Stimulated activated CD4-positive, alpha-beta T cell treated with anti-CD3 and anti-CD28 coated beads, Interleukin-15, amount 100 ng/mL, for 24 hours (primary cell): Measurements from ENCODE around the gene NSUN5.
"Not testable (repeated sequence)": the region's sequence is repeated elsewhere in the genome, so short reads cannot be mapped to it uniquely, and the experiment has no call there.

Experiments
- DNase-seq: peaks from one replicate; pipeline ENCODE4 v3.0.0-alpha.2; 2020

NSUN5 gene

DNA sequence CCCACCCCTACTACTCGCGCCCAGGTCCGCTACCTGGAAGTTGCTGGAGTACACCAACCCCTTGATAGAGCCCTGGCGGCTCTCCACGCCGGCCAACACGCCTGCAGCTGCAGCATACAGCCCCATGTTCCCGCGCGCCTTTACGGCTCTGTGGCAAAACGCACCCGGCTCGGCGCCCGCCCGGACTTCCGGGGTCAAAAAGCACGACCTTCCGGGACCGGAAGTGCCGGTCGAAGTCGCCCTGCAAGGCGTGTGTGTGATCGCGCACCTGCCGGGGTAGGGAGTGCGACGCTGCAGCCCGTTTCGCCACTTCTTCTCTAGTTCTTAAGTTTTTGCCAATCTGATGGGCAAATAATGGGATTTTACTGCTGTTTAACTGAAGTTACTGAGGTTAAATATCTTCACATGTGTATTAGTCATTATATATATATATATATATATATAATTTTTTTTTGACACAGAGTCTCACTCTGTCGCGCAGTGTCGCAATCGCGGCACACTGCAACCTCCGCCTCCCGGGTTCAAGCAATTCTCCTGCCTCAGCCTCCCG lies at the start of gene NSUN5:
Gene NSUN5, minus strand, starts transcription at position 162 of the 550 bp plus-strand sequence. Its CDS starts 36 bp downstream, at position 126.
- DNase-seq, result peak; percentile 96

GRCh38 chr7:73356159-73356558 lies 47.5 kb upstream of the NSUN5 start:
- no peak for DNase-seq

- no peak for DNase-seq
These were observed 46.2 kb upstream of the NSUN5 start for GRCh38 chr7:73354821-73355220.

GRCh38 chr7:73354196-73354595 lies 45.6 kb upstream of the NSUN5 start:
- DNase-seq, result no peak

DNA sequence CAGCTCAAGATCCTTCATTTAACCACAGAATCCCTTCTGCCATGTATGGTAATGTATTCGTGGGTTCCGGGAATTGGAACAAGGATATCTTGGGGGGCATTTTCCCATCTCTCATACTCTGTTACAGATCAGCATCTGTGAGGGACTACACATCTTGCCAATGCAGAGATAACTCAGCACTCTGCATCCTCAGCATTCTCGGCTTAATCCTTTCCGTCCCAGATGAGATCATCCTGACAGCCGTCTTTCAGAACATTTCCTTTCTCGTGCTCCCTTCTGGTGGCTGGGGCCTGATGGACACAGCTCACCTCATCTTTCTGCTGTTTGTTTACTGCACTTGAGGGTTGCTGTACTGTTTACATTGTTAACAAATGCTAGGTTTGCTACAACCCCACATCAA lies 44.6 kb upstream of the NSUN5 start:
- no peak for DNase-seq

- DNase-seq, result no peak
These were observed 44.2 kb upstream of the NSUN5 start for GRCh38 chr7:73352784-73353183.

DNA sequence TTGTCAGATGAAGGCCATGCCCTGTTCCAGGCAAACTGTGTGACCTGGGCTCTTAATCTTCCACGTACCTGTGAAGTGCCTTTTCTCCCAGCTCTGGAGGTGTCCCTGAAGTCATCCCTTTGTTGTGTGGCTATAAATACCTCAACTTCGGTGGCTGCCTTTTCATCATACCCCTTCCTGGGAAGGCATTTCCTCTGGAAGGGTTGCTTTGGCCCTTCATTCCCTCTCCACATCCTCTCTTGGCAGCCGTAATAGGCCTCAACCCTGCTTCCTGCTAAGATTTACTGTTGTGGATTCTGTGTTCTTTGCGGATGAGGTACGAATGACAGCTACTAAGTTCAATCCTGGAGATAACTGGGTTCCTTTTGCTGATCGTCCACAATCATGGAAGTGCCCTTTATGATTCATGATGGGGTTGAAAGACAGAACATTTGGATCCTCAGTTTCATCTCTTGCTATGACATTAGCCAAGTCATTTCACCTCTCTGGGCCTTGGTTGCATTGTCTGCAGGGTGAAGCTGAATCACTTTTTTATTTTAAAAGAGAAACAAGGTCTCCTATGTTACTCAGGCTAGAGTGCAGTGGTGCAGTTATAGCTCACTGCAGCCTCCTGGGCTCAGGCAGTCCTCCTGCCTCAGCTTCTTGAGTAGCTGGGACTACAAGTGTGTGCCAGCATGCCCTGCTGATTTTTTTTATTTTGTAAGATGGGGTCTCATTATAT lies 43.0 kb upstream of the NSUN5 start:
- no peak for DNase-seq

DNA sequence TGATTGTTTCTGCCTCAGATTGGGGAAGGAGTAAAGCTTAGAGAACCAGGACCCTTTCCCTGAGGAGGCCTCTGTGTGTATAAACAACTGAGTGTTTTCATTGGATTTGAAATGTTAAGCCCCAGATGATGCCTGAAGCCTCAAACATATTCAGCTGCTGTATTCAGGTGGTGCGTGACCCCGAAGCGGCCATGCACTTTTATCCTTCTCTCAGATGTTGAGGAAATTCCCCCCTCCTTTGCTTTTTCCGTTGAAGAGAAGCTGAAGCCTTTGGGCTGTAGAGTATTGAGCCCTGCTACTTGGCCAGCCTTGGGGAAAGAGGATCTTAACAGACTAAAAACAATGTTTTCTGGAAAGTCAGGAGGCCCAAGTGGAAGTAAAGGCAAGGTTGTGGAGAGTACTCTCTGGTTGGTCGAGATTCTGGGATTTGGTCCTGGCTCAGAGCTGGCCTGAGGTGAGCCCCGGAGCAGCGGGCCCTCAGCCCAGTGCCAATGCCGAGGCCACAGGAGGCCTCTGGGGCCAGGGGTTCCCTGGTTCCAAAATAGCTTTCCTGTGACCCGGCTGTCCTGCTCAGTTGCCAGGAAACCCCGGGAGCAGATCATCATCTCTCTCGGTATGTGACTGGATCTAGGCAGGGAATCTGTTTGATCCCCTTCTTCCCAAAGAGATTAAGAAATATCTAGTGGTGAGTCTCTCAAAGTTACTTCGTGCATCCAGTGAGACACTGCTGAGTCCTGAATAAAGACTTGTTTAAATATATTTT lies 41.9 kb upstream of the NSUN5 start:
- DNase-seq, result no peak

GRCh38 chr7:73349763-73350162 lies 41.1 kb upstream of the NSUN5 start:
- DNase-seq, result no peak

DNA sequence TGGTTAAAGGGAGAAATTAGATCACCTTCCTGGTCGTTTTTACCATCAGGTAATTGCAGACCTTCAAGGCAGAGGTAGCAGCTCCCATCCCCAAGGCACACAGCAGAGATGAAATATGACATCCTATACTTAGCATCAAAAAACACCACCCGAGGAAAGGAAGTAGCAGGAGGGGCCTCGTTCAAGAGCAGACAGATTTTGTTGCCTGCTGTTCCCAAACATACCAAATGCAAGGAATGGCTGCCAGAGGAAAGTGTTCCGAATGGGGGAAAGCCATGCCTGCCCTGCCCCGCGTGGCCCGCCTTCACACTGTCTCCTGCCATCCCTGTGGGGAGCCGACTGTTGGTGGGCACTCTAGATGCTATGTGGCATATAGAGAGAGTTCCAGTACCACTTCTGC lies 37.3 kb upstream of the NSUN5 start:
- no peak for DNase-seq

- no peak for DNase-seq
These were observed 36.9 kb upstream of the NSUN5 start for GRCh38 chr7:73345538-73345937.

DNA sequence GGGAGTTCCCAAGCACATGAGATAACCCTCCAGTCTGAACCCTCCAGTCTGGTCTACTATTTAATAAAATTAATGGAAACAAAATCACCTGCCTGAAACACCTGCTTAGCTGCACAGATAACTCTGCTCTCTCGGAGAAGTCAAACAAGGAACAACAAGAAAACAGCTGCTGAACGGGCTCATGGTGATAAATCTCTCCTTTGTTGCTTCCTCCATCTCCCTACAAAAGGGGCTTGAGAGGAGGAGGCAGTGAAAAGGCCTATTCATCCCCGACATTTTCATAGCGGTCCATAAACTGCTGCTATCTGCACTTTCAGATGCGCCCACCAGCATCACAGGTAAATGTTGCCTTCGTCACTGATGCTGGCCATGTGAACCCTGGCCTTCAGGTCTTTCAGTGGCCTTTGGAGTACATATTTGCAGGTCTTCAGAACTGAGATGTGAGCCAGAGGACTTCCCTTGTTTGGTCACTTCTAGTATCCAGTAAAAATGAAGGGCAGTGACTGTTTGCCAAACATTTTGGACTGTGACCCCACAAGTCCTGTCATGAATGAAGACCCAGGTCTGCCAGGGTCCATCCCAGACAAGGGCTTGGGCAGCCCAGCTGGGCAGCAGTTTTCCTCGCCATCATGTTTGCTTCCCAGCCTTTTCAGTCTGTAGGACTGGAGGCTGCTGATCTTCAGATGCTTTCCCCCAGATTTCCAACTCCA lies 35.2 kb upstream of the NSUN5 start:
- DNase-seq, result no peak

GRCh38 chr7:73342645-73343044 lies 34.0 kb upstream of the NSUN5 start:
- no peak for DNase-seq

GRCh38 chr7:73341877-73342276 lies 33.3 kb upstream of the NSUN5 start:
- no peak for DNase-seq

GRCh38 chr7:73340514-73340913 lies 31.9 kb upstream of the NSUN5 start:
- DNase-seq, result no peak

GRCh38 chr7:73338321-73338720 lies 29.7 kb upstream of the NSUN5 start:
- DNase-seq, result no peak

DNA sequence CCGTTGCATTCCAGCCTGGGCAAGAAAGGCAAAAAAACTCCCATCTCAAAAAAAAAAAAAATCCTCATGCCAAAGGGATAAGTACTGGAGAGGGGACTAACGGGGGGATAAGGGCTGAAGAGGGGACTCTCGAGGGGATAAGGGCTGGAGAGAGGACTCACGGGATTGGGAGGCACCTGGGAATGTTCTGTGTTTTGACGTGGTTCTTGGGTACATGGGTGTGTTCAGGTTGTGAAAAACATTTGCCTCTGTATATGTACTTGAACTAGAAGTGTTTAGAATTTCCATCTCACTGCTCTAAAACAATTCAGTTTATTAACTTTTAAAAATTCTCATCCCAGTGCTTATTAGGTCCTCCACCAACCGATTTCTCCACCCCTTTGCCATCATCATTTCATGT lies 23.8 kb upstream of the NSUN5 start:
- DNase-seq, result no peak

- DNase-seq, result no peak
These were observed 22.1 kb upstream of the NSUN5 start for GRCh38 chr7:73330772-73331171.

DNA sequence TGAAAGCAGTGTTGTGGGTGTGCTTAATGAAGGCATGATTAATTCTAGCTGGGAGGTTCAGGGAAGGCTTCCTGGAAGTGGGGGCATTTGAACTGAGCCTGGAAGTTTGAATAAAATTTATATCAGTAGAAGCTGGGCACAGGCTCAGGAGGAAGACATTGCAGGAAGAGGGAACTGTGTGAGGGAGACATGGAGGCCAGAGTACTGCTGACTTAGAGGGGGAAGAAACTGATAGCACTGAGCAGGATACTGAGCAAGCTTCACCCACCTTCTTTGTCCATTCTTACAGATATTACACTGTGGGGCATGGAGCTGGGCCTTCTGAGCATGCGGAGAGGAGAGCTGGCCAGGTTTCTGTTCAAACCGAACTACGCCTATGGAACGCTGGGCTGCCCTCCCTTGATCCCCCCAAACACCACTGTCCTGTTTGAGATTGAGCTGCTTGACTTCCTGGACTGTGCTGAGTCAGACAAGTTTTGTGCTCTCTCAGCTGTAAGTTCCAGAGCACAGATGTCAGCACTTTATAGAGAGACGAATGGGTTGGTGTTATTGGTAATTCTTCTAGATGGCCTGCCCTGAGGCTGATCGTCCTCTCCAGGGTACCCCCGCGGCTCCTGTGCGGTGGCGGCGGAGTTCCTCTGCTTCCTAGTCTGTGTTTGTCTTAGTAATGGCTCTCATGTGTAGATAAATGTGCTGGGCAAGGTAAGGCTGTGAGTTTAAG lies 21.4 kb upstream of the NSUN5 start:
- no peak for DNase-seq

DNA sequence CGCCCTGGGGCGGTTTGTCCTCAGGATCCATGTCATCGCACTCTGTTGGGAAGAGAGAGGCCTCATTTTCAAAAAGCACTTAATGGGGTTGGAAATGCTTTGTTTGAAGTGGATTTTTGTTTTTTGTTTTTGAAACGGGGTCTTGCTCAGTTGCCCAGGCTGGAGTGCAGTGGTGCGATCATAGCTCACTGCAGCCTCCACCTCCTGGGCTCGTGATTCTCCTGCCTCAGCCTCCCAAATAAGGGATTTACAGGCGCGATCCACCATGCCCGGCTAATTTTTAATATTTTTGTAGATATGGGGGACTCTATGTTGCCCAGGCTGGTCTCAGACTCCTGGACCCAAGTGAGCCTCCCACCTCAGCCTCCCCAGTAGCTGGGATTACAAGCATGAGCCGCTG lies 20.1 kb upstream of the NSUN5 start:
- DNase-seq, result no peak

- not testable (repeated sequence) for DNase-seq
These were observed 19.3 kb upstream of the NSUN5 start, which contains the start of the genes FKBP6 and TRIM50 for GRCh38 chr7:73327922-73328321. TSS of gene FKBP6 (plus strand) at chr7:73328161. CDS start at chr7:73328429, 268 bp downstream. TSS of gene TRIM50 (minus strand) at chr7:73328082. CDS start at chr7:73324787, 3,295 bp downstream.

DNA sequence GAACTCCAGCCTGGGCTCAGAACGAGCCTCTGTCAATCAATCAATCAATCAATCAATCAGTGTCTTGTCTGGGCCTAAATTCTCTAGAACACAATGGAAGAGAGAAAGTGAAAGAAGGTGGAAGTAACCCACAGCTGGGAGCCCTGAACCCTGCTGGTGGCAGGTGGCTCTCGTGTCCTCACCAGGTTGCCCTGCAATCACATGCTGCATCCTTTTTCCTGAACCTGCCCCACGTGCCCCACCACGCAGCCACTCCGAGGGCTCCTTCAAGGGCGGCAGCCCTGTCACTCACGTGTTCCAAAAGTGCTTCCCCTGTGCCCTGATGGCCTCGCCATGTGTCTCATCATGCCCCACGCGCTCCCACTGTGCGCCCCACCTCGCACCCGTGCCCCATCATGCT lies 18.8 kb upstream of the NSUN5 start:
- DNase-seq, result not testable (repeated sequence)

DNA sequence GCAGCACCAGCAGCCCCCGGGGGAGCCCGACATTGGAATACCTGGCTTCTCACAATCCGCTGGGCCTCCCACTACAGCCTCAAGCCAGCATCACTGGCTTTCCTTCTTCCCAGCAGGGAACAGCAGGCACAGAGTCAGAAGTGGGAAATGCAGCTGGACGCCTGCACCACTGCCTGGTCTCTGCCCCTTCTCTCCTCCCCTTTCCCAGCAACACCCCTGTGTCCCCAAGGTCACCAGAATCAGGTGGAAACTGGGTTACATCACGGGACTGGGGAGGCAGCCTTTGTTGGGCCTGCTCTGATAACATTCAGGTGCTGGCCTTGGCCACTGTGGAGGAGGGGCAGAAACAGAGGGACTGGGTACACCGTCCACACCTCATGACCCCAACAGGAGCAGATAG lies 16.8 kb upstream of the NSUN5 start:
- DNase-seq, result not testable (repeated sequence)
